ENCODE measurements around the gene LAMA3. TPM values are rescaled to one million over a fixed set of nuclear protein-coding genes. Genes with fewer than 3 reads are reported as not detected.

LAMA3 gene
- polyA plus RNA-seq, 1 donor from 2014 or later, result 3.4 TPM

DNA sequence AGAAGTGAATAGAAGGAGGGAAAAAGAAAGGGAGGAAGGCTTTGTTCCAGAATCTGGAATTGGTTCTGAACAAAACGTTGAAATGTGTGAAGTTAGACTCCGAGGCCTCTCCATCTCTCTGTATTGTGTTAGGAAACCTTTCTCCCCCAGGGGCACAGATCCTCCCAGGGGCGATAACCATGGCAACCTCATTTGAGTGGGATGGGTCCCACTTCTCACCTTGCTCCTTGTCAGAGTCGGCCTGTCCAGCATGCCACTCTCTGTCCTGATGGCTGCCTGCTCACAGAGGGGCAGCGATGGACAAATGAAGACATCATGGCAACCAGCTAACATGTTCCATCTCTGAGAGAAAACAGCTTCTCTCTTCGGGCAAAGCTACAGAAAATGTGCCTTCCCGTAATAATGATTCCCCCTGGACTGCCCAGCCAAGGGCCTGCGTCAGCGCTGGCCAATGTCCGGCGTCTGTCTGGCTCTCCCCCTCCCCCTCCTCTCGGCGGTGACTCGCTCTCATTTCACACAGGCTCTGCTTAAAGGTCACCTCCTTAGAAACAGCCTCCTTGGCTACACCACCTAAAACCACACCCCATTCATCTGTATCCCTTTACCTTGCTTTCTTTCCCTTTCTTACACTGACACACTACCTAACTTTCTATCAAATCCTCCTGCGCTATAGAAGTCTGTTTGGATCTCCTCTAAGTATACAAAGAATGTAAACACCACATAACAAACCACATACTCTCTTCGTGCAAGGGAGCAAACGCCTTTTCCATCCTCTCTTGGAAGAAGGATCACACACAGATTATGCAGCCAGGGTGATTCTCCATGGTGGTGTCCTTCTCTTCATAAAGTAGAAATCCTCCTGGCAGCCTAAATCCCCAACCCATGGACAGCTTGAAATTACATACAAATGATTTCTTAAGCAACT lies 293.2 kb downstream of the LAMA3 start:
- H3F3A ChIP-seq (ENCODE audit: insufficient read depth, low read length, poor library complexity, severe bottlenecking), result no peaks in the 10 kb centered on the region
- H3K9me2 ChIP-seq (ENCODE audit: insufficient read depth, low read length), result no peaks in the 10 kb centered on the region
- H3K36me3 ChIP-seq (ENCODE audit: insufficient read depth, low read length), result no peaks in the 10 kb centered on the region
- H3K27me3 ChIP-seq (ENCODE audit: insufficient read depth, low read depth, low read length), result no peaks in the 10 kb centered on the region
- H3K9me3 ChIP-seq (ENCODE audit: low read length), result no peaks in the 10 kb centered on the region
- H3K79me2 ChIP-seq (replicated peaks; ENCODE audit: insufficient read depth, low read length), result no peaks in the 10 kb centered on the region
- TF ChIP-seq MXI1 (conservative IDR thresholded peaks at IDR 0.05; ENCODE audit: poor library complexity, severe bottlenecking), result no peak
- TF ChIP-seq EZH2 (IDR thresholded peaks at IDR 0.05; ENCODE audit: borderline replicate concordance, insufficient read depth, low read length, poor library complexity, severe bottlenecking), result no peak
- TF ChIP-seq, protein P1, sequence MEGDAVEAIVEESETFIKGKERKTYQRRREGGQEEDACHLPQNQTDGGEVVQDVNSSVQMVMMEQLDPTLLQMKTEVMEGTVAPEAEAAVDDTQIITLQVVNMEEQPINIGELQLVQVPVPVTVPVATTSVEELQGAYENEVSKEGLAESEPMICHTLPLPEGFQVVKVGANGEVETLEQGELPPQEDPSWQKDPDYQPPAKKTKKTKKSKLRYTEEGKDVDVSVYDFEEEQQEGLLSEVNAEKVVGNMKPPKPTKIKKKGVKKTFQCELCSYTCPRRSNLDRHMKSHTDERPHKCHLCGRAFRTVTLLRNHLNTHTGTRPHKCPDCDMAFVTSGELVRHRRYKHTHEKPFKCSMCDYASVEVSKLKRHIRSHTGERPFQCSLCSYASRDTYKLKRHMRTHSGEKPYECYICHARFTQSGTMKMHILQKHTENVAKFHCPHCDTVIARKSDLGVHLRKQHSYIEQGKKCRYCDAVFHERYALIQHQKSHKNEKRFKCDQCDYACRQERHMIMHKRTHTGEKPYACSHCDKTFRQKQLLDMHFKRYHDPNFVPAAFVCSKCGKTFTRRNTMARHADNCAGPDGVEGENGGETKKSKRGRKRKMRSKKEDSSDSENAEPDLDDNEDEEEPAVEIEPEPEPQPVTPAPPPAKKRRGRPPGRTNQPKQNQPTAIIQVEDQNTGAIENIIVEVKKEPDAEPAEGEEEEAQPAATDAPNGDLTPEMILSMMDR (IDR thresholded peaks at IDR 0.05; ENCODE audit: poor library complexity, severe bottlenecking), result no peak
- no peak for TF ChIP-seq TAF1 (IDR thresholded peaks at IDR 0.05; ENCODE audit: low read depth)
- TF ChIP-seq, protein P2, sequence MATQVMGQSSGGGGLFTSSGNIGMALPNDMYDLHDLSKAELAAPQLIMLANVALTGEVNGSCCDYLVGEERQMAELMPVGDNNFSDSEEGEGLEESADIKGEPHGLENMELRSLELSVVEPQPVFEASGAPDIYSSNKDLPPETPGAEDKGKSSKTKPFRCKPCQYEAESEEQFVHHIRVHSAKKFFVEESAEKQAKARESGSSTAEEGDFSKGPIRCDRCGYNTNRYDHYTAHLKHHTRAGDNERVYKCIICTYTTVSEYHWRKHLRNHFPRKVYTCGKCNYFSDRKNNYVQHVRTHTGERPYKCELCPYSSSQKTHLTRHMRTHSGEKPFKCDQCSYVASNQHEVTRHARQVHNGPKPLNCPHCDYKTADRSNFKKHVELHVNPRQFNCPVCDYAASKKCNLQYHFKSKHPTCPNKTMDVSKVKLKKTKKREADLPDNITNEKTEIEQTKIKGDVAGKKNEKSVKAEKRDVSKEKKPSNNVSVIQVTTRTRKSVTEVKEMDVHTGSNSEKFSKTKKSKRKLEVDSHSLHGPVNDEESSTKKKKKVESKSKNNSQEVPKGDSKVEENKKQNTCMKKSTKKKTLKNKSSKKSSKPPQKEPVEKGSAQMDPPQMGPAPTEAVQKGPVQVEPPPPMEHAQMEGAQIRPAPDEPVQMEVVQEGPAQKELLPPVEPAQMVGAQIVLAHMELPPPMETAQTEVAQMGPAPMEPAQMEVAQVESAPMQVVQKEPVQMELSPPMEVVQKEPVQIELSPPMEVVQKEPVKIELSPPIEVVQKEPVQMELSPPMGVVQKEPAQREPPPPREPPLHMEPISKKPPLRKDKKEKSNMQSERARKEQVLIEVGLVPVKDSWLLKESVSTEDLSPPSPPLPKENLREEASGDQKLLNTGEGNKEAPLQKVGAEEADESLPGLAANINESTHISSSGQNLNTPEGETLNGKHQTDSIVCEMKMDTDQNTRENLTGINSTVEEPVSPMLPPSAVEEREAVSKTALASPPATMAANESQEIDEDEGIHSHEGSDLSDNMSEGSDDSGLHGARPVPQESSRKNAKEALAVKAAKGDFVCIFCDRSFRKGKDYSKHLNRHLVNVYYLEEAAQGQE (IDR thresholded peaks at IDR 0.05; ENCODE audit: borderline replicate concordance), result no peak
- no peak for TF ChIP-seq POLR2AphosphoS5 (IDR thresholded peaks at IDR 0.05)
- TF ChIP-seq RAD21 (conservative IDR thresholded peaks at IDR 0.05), result no peak
- no peak for TF ChIP-seq EP300 (conservative IDR thresholded peaks at IDR 0.05; ENCODE audit: poor library complexity, severe bottlenecking)
- no peak for TF ChIP-seq SMC3 (conservative IDR thresholded peaks at IDR 0.05; ENCODE audit: poor library complexity)
- H3K4me2 ChIP-seq (ENCODE audit: low read length), result no peak overlapping the region
- H3K9ac ChIP-seq (ENCODE audit: low read length), result no peak overlapping the region
- no peaks in the 10 kb centered on the region for H4K20me1 ChIP-seq (ENCODE audit: insufficient read depth)
- no peak overlapping the region for H3K4me3 ChIP-seq (ENCODE audit: low read length)
- no peak overlapping the region for H2AFZ ChIP-seq (ENCODE audit: low read depth, low read length)
- H3K27ac ChIP-seq (ENCODE audit: low read length), result no peak overlapping the region

DNA sequence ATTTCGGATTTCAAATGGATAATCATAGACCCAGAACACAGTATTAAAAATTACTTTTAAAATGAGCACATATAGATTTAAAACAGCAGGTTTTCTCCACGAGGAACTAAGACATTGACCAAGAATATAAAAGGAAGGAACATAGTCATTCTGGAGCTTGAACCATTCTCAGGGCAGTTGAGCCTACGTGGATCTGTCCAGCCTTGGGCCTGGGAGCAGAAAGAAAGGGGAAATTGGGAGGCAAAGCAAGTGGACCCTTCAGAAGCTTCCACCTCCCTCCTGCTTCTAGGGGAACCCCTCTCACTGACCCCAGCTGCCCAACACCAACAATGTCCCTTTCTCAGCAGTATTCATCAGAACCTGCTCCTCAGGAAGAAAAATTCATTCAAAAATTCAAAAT lies 293.9 kb downstream of the LAMA3 start:
- H3F3A ChIP-seq (ENCODE audit: insufficient read depth, low read length, poor library complexity, severe bottlenecking), result no peaks in the 10 kb centered on the region
- TF ChIP-seq, protein P2 (IDR thresholded peaks at IDR 0.05; ENCODE audit: borderline replicate concordance), result no peak
- TF ChIP-seq EP300 (conservative IDR thresholded peaks at IDR 0.05; ENCODE audit: poor library complexity, severe bottlenecking) (no peak), SMC3 (conservative IDR thresholded peaks at IDR 0.05; ENCODE audit: poor library complexity) (no peak), POLR2AphosphoS5 (IDR thresholded peaks at IDR 0.05) (no peak), RAD21 (conservative IDR thresholded peaks at IDR 0.05) (no peak), EZH2 (IDR thresholded peaks at IDR 0.05; ENCODE audit: borderline replicate concordance, insufficient read depth, low read length, poor library complexity, severe bottlenecking) (no peak), MXI1 (conservative IDR thresholded peaks at IDR 0.05; ENCODE audit: poor library complexity, severe bottlenecking) (no peak), TAF1 (IDR thresholded peaks at IDR 0.05; ENCODE audit: low read depth) (no peak)
- TF ChIP-seq, protein P1 (IDR thresholded peaks at IDR 0.05; ENCODE audit: poor library complexity, severe bottlenecking), result no peak
- H3K4me3 ChIP-seq (ENCODE audit: low read length), result no peak overlapping the region
- H3K9ac ChIP-seq (ENCODE audit: low read length), result no peak overlapping the region
- no peak overlapping the region for H3K27ac ChIP-seq (ENCODE audit: low read length)
- no peaks in the 10 kb centered on the region for H3K79me2 ChIP-seq (replicated peaks; ENCODE audit: insufficient read depth, low read length)
- no peaks in the 10 kb centered on the region for H3K27me3 ChIP-seq (ENCODE audit: insufficient read depth, low read depth, low read length)
- H4K20me1 ChIP-seq (ENCODE audit: insufficient read depth), result no peaks in the 10 kb centered on the region
- no peak overlapping the region for H3K4me2 ChIP-seq (ENCODE audit: low read length)
- no peaks in the 10 kb centered on the region for H3K9me2 ChIP-seq (ENCODE audit: insufficient read depth, low read length)
- H3K9me3 ChIP-seq (ENCODE audit: low read length), result no peaks in the 10 kb centered on the region
- no peaks in the 10 kb centered on the region for H3K36me3 ChIP-seq (ENCODE audit: insufficient read depth, low read length)
- H2AFZ ChIP-seq (ENCODE audit: low read depth, low read length), result no peak overlapping the region
